Activated CD8-positive, alpha-beta memory T cell treated with anti-CD3 and anti-CD28 coated beads for 4 hours (primary cell): Measurements from ENCODE around the gene WDR19.
"Not testable (repeated sequence)": the region's sequence is repeated elsewhere in the genome, so short reads cannot be mapped to it uniquely, and the experiment has no call there.

Experiments used
- DNase-seq, 2 donors: peaks; one replicate each; pipeline ENCODE4 v3.0.0-alpha.2; 2020; ENCODE audit warnings: low read depth in 2 of 2

The WDR19 gene

DNA sequence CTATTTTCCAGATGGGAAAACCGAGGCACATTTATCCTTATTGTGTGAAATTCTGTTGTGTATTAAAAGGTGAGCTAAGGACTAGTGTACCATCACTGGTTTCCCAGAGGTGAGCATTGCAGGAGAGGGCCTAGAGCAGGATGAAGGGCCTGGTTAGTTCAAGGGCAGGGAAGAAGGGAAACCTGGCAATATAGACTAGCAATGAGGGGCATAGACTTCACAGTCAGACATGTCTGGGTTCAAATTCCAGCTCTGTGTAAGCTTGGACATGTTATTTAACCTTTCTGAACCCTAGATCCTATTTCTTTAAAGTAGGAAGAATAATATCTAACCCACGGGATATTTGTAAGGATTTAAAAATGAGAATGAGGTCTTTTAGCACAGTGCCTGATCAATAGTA is 50.8 kb downstream of the WDR19 start:
- DNase-seq: no peak

DNA sequence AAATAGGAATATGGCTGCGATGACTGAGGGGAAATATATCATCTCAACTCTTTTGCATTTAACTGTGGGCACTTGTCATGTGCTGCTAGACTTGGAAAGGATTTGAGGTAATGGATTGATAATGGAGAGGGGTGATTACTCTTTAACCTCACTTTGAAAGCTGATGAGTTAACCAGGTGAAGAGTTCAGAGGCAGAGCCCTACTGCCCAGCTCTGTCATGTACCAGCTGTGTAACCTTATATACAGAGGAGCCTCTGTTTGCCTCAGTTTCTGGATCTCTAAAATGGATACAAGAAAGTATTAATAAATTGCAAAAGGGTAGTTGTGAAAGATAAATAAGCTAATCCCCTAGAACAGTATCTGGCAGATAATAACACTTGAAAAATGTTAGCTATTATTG is 51.5 kb downstream of the WDR19 start:
- no peak for DNase-seq

DNA sequence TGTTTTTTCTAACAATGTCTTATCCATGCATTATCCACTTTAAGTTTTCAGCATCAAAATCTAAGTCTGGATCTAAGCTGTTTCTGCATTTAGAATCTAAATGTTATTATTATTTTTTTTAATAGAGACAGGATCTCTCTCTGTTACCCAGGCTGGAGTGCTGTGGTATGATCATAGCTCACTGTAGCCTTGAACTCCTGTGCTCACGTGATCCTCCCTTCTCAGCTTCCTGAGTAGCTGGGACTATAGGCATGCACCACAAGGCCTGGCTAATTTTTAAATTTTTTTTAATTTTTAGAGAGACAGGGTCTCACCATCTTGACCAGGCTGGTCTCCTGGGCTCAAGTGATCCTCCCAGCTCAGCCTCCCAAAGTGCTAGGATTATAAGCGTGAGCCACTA is 52.7 kb downstream of the WDR19 start:
- DNase-seq: no peak

DNA sequence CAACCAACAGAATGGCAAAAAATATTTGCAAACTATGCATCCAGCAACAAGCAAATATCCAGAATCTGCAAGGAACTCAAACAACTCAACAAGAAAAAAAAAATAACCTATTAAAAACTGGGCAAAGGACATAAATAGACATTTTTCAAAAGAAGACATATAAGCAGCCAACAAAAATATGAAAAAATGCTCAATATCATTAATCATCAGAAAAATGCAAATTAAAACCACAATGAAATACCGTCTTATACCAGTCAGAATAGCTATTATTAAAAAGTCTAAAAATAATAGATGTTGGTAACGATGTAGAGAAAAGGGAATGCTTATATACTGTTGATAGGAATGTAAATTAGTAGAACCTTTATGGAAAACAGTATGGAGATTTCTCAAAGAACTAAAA is 53.4 kb downstream of the WDR19 start:
- DNase-seq: no peak

DNA sequence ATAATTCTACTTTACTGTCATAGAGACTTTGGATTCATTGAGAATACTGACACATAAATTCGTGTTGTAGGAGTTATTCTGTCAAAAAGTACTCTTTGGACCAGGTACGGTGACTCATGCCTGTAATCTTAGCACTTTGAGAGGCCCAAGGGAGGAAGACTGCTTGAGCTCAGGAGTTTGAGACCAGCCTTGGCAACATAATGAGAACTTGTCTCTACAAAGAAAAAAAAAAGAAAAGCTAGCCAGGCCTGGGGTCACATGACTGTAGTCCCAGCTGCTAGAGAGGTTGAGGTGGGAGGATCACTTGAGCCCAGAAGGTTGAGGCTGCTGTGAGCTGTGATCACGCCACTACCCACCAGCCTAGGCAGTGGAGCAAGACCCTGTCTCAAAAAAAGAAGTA is 54.9 kb downstream of the WDR19 start:
- no peak for DNase-seq

DNA sequence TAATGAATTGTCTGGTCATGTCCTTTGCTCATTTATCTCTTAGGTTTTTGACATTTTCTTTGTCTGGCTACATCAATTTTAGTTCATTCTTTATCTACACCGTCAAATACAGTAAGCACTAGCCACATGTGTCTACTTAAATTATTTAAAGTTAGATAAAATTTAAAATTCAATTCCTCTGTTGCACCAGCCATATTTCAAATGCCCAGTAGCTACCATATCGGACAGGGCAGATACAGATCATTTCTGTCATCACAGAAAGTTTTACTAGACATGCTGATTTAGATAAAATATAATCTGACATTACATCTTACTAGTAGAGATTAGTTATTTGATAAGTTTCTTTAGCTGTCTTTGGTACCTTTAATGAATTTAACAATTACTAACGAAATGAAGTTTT is 61.1 kb downstream of the WDR19 start:
- no peak for DNase-seq

DNA sequence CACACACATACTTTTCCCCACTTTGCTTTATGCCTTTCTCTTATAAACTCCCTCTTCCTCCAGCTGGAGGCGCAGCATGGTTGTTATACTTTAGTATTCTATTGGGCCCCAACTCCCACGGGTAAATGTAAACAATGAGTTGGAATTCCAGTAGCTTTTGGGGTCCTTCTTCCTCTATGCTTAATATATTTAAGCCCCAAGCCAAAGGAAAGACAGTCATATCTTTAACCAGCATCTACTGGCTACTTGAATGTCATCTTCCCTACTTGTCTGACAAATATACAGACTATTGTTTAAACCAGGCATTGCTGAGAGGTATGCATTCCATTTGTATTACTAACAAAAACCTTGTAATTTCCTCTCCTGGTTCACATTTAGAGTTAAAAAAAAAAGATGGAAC is 72.9 kb downstream of the WDR19 start:
- DNase-seq: no peak

DNA sequence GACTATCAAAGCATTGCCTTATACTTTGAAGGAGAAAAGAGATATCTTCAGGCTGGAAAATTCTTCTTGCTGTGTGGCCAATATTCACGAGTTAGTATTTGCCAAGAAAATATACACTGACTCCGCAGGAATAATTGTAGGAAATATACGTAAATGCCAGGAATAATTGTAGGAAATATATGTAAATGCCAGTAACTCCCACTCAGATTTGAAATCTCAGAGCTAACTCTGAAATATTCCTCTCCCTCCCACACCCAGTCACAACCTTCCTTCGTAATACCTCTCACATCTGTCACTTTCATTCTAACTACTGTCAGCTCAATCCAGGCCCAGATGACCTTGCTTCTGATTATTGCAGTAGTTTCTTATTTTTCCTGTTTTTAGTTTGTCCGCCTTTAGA is 73.5 kb downstream of the WDR19 start:
- no peak for DNase-seq

DNA sequence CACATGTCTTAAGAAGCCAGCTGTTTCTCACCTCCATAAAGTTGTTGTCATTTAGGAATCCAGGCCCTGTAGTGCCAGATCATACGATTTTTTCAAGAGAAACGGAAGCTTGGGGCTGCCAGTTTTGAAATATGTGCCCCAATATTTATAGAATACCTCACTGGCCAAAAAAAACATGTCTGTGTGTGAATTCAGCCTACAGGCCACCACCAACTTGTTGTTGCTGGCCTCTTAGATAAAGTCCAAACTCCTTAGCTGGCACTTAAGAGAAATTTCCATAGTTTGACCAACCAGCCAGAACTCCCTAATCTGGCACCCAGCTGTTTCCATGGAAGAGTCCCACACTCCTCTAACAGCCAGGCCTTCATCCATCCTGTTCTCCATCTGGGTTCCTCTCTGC is 74.1 kb downstream of the WDR19 start:
- no peak for DNase-seq

DNA sequence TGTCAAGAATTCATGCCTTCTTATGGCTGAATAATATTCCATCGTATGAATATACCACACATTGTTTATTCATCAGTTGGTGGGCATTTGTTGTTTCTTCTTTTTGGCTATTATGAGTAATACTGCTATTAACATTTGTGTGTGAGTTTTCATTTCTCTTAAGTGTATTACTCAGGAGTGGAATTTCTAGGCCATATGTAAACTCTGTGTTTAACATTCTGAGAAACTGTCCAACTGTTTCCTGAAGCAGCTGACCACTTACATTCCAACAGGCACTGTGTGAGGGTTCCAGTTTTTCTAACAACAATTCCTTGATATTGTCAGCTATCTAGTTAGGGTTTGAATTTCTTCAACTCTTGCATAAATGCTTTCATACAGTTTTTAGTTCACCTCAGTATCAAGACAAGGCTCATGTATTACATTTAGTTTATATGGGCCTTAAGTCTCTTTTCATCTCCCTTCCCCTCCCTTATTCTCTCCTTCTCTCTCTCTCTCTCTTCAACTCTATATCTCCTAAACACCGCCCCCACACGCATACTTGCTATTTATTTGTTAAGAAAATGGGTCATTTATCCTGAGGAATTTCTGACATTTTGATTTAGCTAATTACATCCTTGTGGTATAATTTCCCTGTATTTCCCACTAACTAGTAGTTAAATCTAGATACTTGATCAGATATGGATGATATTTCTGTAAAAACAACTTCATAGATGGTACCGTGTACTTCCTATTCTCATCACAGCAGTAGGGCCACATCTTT is 77.4 kb downstream of the WDR19 start:
- no peak for DNase-seq

DNA sequence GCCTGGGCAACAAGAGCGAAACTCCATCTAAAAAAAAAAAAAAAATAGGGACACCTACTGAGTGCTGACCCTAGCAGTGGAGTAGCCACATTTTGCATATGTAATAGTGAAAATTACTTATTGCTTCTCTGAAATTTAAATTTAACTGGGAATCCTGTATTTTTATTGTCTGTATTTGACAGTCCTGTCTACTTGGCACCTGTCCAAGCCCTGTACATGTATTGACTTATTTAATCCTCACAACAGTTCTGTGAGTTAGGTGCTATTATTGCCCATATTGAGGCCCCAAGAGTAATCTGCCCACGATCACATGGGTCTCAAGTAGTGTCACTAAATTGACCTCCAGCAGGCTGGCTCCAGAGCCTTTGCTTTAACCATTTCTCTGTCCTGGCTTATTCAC is 81.6 kb downstream of the WDR19 start:
- DNase-seq: no peak

DNA sequence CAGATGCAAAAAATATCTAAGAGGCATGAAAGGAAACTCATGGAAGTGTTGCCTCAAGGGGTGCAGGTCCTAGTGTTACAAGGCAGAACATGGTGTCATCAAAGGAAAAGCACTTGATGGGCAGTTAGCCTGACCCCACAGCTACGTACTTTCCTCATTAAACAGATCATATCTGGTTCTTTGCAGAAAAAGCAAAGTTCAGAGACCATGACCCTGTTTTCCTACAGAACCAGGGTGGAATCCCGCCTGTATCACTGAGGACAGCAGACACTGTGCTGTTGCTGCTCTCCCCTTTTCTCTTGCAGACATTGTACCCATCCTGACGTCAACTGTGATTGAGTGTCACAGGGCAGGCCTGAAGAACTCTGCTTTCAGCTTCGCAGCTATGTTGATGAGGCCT is 92.2 kb downstream of the WDR19 start:
- no peak for DNase-seq

DNA sequence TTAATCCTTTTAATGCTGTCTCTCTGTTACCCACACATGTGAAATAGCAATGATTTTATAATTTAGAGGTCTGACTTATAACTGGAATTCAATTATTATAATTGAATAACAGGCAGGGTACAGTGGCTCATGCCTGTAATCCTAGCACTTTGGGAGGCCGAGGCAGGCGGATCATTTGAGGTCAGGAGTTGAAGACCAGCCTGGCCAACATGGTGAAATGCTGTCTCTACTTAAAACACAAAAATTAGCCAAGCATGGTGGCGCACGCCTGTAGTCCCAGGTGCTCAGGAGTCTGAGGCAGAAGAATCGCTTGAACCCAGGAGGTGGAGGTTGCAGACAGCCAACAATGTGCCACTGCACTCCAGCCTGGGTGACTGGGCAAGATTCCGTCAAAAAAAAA is 95.3 kb downstream of the WDR19 start:
- not testable (repeated sequence) for DNase-seq

DNA sequence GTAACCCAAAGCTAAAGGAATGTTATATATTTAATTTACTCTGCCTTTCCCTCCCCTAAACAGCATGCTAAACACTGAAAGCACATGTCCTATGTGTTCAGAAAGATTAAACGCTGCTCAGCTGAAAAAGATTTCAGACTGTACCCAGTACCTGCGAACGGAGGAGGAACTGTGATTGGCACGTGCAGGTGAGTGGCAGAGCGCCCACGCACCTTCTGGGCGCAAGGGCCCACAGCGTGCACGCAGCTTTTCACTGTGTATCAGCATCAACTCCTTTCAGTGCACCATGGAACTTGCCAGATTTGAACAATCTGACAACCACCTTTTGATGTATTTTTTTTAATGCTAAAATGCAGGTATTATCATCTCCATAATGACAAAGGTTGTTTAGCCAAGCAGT is 96.1 kb downstream of the WDR19 start:
- DNase-seq: no peak

DNA sequence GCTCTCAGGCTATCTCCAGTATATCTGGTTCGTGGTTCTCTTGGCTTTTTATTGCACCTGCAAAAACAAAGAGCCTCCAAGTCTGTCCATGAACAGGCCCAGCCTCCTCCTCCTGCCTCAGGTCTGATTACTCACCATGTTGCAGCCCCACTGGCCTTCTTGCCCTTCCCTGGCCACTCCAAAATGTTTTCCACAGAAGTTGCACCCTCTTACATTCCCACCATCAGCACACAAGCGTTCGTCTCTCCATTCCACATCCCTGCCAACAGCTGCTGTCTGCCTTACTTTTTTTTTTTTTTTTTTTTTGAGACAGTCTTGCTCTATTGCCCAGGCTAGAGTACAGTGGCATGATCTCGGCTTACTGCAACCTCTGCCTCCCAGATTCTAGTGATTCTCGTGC is 97.1 kb downstream of the WDR19 start:
- DNase-seq: no peak

DNA sequence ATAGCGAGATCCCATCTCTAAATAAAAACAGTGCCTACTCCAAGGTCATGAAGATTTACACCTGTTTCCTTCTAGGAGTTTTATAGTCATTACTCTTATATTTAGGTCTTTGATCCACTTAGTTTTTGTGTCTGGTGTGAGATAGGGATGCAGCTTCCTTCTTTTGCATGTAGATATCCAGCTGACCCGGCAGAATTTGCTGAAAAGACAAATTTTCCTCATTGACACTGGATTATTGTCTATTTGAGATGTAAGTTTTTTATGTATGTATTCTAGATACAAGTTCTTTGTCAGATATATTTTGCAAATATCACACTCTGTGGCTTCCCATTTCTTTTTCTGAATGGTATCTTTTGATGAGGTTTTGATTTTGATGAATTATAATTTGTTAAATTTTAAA is 98.4 kb downstream of the WDR19 start:
- DNase-seq: no peak

DNA sequence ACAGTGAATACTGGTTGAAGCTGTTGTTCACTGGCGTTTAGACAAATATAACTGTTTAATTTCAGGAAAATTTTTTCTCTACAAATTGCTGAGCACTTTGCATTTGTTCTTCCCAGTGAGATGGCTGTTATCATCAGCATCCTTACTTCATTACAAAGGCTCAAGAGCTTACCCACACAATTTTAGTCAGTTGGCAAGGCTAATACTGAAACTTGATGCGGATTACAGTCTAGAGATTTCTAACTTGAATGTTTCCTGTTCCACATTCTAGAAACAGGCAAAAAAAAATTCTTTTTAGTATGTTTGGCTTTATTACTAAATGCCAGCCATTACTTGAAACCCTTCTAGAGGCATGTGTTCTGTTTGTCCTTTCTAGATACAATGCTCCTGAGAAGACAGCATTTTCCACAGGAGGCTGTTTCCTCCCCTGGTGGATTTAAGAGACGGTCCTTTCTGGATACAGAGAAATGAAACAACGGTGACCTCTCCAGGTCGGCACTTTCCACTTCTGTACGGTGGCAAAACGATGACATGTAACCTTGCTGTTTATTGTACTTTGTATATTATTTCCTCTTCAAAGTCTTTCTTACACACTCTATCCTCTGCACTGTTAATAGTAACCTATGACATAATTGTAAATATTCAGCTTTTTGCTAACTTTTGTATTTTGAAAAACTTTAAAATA is 102.9 kb downstream of the WDR19 start:
- DNase-seq: no peak

DNA sequence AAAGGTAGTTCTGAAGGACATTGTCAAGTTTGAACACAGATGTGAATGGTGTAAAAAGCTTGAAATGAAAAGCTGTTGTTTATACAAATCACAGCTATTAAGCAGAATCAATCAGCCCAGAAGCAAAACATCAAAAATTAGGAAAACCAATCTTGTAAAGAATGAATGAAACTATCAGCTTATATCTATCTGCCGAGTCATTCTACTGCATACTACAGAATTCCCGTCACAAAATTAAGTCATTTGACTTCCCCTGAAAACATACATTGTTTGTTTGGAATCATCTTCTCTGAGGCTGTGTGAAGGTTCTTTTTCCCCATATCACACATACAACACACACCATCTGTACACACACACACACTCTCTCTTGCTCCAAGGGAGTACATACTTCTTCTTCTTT is 103.5 kb downstream of the WDR19 start:
- DNase-seq: no peak

DNA sequence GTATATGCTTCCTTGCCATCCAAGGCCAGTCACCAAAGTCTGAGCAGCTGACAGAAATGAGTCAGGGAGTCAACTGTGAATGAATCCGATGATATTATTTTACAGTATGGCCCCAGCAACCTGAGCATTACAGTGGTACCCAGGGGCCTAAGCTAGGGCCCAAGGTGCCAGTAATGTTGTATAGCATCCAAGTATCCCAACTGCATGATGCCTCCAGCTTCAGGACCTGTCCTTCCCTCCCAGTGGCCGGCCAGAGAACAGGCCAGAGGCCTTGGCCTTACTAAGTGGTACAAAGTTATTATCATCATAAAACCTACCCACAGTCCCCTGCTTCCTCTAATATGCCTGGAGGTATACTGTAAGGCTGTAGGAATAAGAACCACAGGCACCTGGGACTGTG is 103.9 kb downstream of the WDR19 start:
- DNase-seq: no peak

DNA sequence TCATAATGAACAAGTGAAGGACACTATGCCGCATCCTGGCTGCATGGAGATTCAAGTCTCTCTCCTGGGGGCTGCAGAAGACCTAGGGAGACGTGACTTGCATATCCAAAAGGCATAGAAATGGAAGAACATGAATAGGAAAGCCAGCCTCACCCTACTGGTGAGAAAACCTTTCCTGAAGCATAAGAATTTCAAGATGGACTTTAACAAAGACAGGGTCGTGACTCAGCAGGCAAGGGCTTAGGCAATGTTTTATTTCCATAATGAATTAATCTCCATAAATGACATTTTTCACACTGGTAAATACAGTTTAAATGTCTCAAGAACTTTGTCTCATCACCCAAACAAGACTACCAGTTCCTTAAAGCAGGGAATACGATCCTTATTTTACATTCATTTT is 104.9 kb downstream of the WDR19 start:
- DNase-seq: no peak

DNA sequence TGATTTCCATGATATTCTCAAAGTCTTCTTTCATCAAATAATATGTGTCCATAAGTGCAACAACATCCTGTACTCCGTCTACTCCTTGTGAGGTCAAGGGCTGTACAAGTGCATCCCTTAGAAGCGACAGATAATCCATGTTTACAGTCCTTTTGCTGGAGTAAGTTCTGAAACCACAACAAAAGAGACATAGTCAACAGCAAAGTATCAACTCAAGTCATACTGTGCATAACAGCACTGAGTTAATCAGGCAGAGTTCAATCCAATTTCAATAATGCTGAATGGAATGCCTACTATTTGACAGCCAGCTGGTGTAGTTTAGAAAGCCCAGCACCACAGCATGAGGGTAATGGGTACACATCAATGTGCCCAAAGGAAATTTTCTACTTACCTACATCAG is 109.4 kb downstream of the WDR19 start:
- no peak for DNase-seq

DNA sequence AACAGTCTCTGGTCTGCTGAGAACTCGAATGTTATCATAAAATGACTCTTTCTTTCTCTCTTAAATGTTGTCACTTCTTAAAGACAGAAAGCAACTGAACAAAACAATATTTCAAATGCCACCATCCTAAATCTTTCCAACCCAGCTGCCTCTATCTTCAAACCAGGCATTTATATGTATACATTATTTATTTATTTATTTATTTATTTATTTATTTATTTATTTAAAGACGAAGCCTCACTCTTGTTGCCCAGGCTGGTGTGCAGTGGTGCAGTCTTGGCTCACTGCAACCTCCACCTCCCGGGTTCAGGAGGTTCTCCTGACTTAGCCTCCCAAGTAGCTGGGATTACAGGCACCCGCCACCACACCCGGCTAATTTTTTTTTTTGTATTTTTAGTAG is 110.1 kb downstream of the WDR19 start:
- not testable (repeated sequence) for DNase-seq

DNA sequence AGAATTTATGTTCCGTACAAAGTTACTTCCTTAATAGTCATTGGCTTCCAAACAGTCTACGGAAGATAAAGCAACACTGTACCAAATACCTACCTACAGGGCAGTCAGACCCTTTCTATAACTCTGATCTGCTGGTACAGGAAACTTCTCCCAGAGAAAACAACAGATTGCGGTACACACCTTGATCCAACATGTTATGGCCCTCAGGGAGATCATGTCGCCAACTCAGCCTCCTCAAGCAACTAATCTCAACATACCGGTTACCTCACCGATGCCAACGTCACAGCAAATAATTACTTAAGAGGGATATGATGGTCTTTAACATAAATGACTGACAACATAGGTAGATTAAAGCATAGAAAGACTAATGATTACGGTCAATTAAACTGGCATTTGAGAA is 113.5 kb downstream of the WDR19 start:
- no peak for DNase-seq

DNA sequence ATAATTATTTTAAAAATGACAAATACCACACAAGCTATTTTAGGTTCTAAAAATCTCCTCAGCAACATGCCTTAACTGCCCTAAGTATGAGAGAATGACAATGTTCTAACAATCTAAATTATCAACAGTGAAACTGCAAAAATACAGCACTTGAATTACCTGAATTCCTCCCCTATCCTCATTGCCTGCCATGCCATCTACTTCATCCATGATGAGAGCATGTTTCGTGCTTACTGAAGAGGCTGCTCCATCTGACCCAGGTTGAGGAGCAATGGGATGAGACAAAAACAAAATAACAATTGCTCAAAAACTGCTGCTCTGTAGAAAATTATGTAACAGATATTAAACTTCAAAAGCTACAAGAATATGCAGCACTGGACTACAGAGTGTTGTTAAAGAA is 120.6 kb downstream of the WDR19 start:
- DNase-seq: no peak
